Stimulated activated CD8-positive, alpha-beta memory T cell treated with anti-CD3 and anti-CD28 coated beads, Interleukin-7, amount 100 ng/mL, for 4 hours (primary cell): ENCODE data around the gene ITM2B.
"Not testable (repeated sequence)": the region's sequence is repeated elsewhere in the genome, so short reads cannot be mapped to it uniquely, and the experiment has no call there.

ENCODE experiments used
- DNase-seq, 2 donors: peaks; one replicate each; pipeline ENCODE4 v3.0.0-alpha.2; 2020; ENCODE audit warnings: low read depth in 2 of 2

ITM2B gene

GRCh38 chr13:48233046-48233888 lies at the start of gene ITM2B:
TSS of gene ITM2B (plus strand) at chr13:48233206. CDS start at chr13:48233361, 155 bp downstream.
- peak; percentile 20 to 59 for DNase-seq

GRCh38 chr13:48184260-48184659 lies 48.7 kb upstream of the ITM2B start:
- no peak for DNase-seq

GRCh38 chr13:48185018-48185417 lies 48.0 kb upstream of the ITM2B start:
- no peak for DNase-seq

GRCh38 chr13:48186722-48187121 lies 46.3 kb upstream of the ITM2B start:
- no peak for DNase-seq

GRCh38 chr13:48188131-48188530 lies 44.9 kb upstream of the ITM2B start:
- DNase-seq = no peak

- no peak for DNase-seq
Measured at GRCh38 chr13:48188601-48189000, 44.4 kb upstream of the ITM2B start.

GRCh38 chr13:48189171-48189570 lies 43.8 kb upstream of the ITM2B start:
- no peak for DNase-seq

GRCh38 chr13:48192411-48192935 lies 40.5 kb upstream of the ITM2B start:
- DNase-seq = no peak

- DNase-seq = no peak
Measured at GRCh38 chr13:48194379-48194754, 38.6 kb upstream of the ITM2B start.

GRCh38 chr13:48199404-48199946 lies 33.5 kb upstream of the ITM2B start:
- DNase-seq = no peak

- no peak for DNase-seq
Measured at GRCh38 chr13:48201044-48201443, 32.0 kb upstream of the ITM2B start.

GRCh38 chr13:48207207-48207606 lies 25.8 kb upstream of the ITM2B start:
- DNase-seq = not testable (repeated sequence)

- DNase-seq = no peak
Measured at GRCh38 chr13:48210178-48210577, 22.8 kb upstream of the ITM2B start.

- peak in 1 of 2 donors; percentile 19 for DNase-seq
Measured at GRCh38 chr13:48214519-48215121, 18.4 kb upstream of the ITM2B start.

- not testable (repeated sequence) for DNase-seq
Measured at GRCh38 chr13:48215511-48216203, 17.3 kb upstream of the ITM2B start.

GRCh38 chr13:48216204-48216711 lies 16.7 kb upstream of the ITM2B start:
- DNase-seq = no peak

- DNase-seq = no peak
Measured at GRCh38 chr13:48220592-48220980, 12.4 kb upstream of the ITM2B start.

GRCh38 chr13:48220981-48221685 lies 11.9 kb upstream of the ITM2B start:
- DNase-seq = no peak

- no peak for DNase-seq
Measured at GRCh38 chr13:48221686-48222187, 11.3 kb upstream of the ITM2B start.

GRCh38 chr13:48222358-48223301 lies 10.4 kb upstream of the ITM2B start:
- DNase-seq = no peak
